Endothelial cell (in vitro differentiated cells): Measurements from ENCODE around the gene ENO4. TPM values are rescaled to one million over a fixed set of nuclear protein-coding genes. Genes with fewer than 3 reads are reported as not detected.

Experiments used
- DNase-seq: peaks from one replicate; pipeline ENCODE4 v3.0.0; 2021; ENCODE audit warnings: low spot score
- H3K27ac Mint-ChIP-seq: one replicate; pipeline ENCODE4 v1.8.0; 2021; ENCODE audit warnings: mixed read lengths, inconsistent platforms; ENCODE audit not compliant: unreplicated experiment
- H3K27me3 Mint-ChIP-seq: one replicate; pipeline ENCODE4 v1.8.0; 2021; ENCODE audit warnings: mild to moderate bottlenecking, moderate library complexity, mixed read lengths, inconsistent platforms; ENCODE audit not compliant: unreplicated experiment
- H3K36me3 Mint-ChIP-seq: one replicate; pipeline ENCODE4 v1.8.0; 2021; ENCODE audit warnings: mild to moderate bottlenecking, low read depth, mixed read lengths, inconsistent platforms; ENCODE audit not compliant: unreplicated experiment
- H3K4me1 Mint-ChIP-seq: one replicate; pipeline ENCODE4 v1.8.0; 2021; ENCODE audit warnings: mild to moderate bottlenecking, mixed read lengths, inconsistent platforms; ENCODE audit not compliant: unreplicated experiment
- H3K4me3 Mint-ChIP-seq: one replicate; pipeline ENCODE4 v1.8.0; 2021; ENCODE audit warnings: mild to moderate bottlenecking, mixed read lengths, inconsistent platforms; ENCODE audit not compliant: unreplicated experiment
- H3K9me3 Mint-ChIP-seq: one replicate; pipeline ENCODE4 v1.8.0; 2021; ENCODE audit warnings: mixed read lengths, inconsistent platforms; ENCODE audit not compliant: unreplicated experiment
- CTCF ChIP-seq: fragments of 200-600 bp; sonication (generic); IDR thresholded peaks from one replicate; pipeline ENCODE4 v1.5.0; 2021; ENCODE audit warnings: antibody characterized with exemption; ENCODE audit not compliant: unreplicated experiment
- total RNA-seq: library from RNA; stranded (reverse); fragmentation: NEBNext Ultra II Directional; extraction: Animal tissue kit (Norgen Biotek cat#: 25700); gene quantifications from one replicate; pipeline ENCODE4 v1.2.1, GENCODE V29; 2021; ENCODE audit not compliant: unreplicated experiment

ENO4 gene
- total RNA-seq, 1 donor from 2014 or later, result 1.1 TPM

- Mint-ChIP-seq H3K9me3 (no peaks in the 10 kb centered on the region), H3K4me1 (peaks cover 8% of the 10 kb centered on the region), H3K27me3 (no peaks in the 10 kb centered on the region), H3K36me3 (no peaks in the 10 kb centered on the region), H3K4me3 (no peak overlapping the region), H3K27ac (no peak overlapping the region)
- DNase-seq, result no peak
- no peak for TF ChIP-seq CTCF
Observed at GRCh38 chr10:116836902-116837523, 12.3 kb upstream of the ENO4 start.

- DNase-seq, result no peak
Observed at GRCh38 chr10:116838143-116838725, 11.1 kb upstream of the ENO4 start.

GRCh38 chr10:116840389-116841075, 8.8 kb upstream of the ENO4 start:
- no peak overlapping the region for H3K4me3 Mint-ChIP-seq
- no peak overlapping the region for H3K27ac Mint-ChIP-seq
- H3K27me3 Mint-ChIP-seq, result no peaks in the 10 kb centered on the region
- no peak for TF ChIP-seq CTCF
- H3K4me1 Mint-ChIP-seq, result peaks cover 8% of the 10 kb centered on the region
- no peak for DNase-seq
- no peaks in the 10 kb centered on the region for H3K36me3 Mint-ChIP-seq
- H3K9me3 Mint-ChIP-seq, result no peaks in the 10 kb centered on the region

More at GRCh38 chr10:116838143-116838725, 11.1 kb upstream of the ENO4 start:
- H3K36me3 Mint-ChIP-seq, result no peaks in the 10 kb centered on the region
- no peaks in the 10 kb centered on the region for H3K9me3 Mint-ChIP-seq
- H3K4me1 Mint-ChIP-seq, result peaks cover 8% of the 10 kb centered on the region
- no peaks in the 10 kb centered on the region for H3K27me3 Mint-ChIP-seq
- no peak overlapping the region for H3K4me3 Mint-ChIP-seq
- TF ChIP-seq CTCF, result no peak
- H3K27ac Mint-ChIP-seq, result no peak overlapping the region

GRCh38 chr10:116845823-116846222, 3.5 kb upstream of the ENO4 start:
- Mint-ChIP-seq H3K4me3 (no peak overlapping the region), H3K36me3 (no peaks in the 10 kb centered on the region), H3K27me3 (no peaks in the 10 kb centered on the region), H3K9me3 (no peaks in the 10 kb centered on the region), H3K27ac (no peak overlapping the region), H3K4me1 (peaks cover 22% of the 10 kb centered on the region)
- DNase-seq, result no peak
- no peak for TF ChIP-seq CTCF
